H9 (cell line): ENCODE data around the gene SYT7. TPM values are rescaled to one million over a fixed set of nuclear protein-coding genes. Genes with fewer than 3 reads are reported as not detected.
A peak's percentile ranks its signal among the peaks of the same experiment; 100 is the strongest.

Source experiments
- DNase-seq: peaks from one replicate; pipeline ENCODE4 v3.0.0-alpha.2; 2017
- H2AFZ ChIP-seq: one replicate; pipeline ENCODE4 v1.6.1; 2013; ENCODE audit warnings: mild to moderate bottlenecking, low read length, control low read depth, moderate library complexity
- H2AK5ac ChIP-seq: 2 replicates; pipeline ENCODE4 v1.6.1; 2013; ENCODE audit warnings: low read length, control low read depth, mixed read lengths; ENCODE audit not compliant: insufficient read length
- H2BK120ac ChIP-seq: one replicate; pipeline ENCODE4 v1.6.1; 2013; ENCODE audit warnings: low read depth, mild to moderate bottlenecking, low read length, control low read depth, inconsistent platforms; ENCODE audit not compliant: poor library complexity, severe bottlenecking
- H2BK12ac ChIP-seq: 2 replicates; pipeline ENCODE4 v1.6.1; 2013; ENCODE audit warnings: low read length, control low read depth, mixed read lengths, low read depth; ENCODE audit not compliant: insufficient read length
- H2BK15ac ChIP-seq: 2 replicates; pipeline ENCODE4 v1.6.1; 2013; ENCODE audit warnings: low read depth, low read length, control low read depth
- H2BK20ac ChIP-seq: one replicate; pipeline ENCODE4 v1.6.1; 2013; ENCODE audit warnings: low read depth, mild to moderate bottlenecking, low read length, control low read depth, inconsistent platforms; ENCODE audit not compliant: poor library complexity, severe bottlenecking
- H2BK5ac ChIP-seq: 2 replicates; pipeline ENCODE4 v1.6.1; 2013; ENCODE audit warnings: low read length, control low read depth, mixed read lengths; ENCODE audit not compliant: insufficient read length
- H3K14ac ChIP-seq: 2 replicates; pipeline ENCODE4 v1.6.1; 2013; ENCODE audit warnings: low read length, control low read depth; ENCODE audit not compliant: insufficient read depth
- H3K18ac ChIP-seq: 2 replicates; pipeline ENCODE4 v1.6.1; 2013; ENCODE audit warnings: low read depth, mild to moderate bottlenecking, mixed read lengths, low read length, control low read depth; ENCODE audit not compliant: insufficient read length
- H3K23ac ChIP-seq: 2 replicates; pipeline ENCODE4 v1.6.1; 2013; ENCODE audit warnings: low read length, control low read depth, mixed read lengths, low read depth; ENCODE audit not compliant: insufficient read length
- H3K23me2 ChIP-seq: 2 replicates; pipeline ENCODE4 v1.6.1; 2013; ENCODE audit warnings: low read depth, mild to moderate bottlenecking, mixed read lengths, low read length, control low read depth; ENCODE audit not compliant: insufficient read length, poor library complexity, severe bottlenecking
- H3K27ac ChIP-seq: 2 replicates; pipeline ENCODE4 v1.5.1; 2013; ENCODE audit warnings: low read length, control low read depth, mixed read lengths, low read depth; ENCODE audit not compliant: insufficient read length
- H3K27me3 ChIP-seq: 2 replicates; pipeline ENCODE4 v1.6.1; 2013; ENCODE audit warnings: low read length, control low read depth, inconsistent platforms; ENCODE audit not compliant: insufficient read depth
- H3K4ac ChIP-seq: 2 replicates; pipeline ENCODE4 v1.6.1; 2013; ENCODE audit warnings: low read depth, mild to moderate bottlenecking, control low read depth, inconsistent platforms, low read length, moderate library complexity
- H3K4me1 ChIP-seq: 2 replicates; pipeline ENCODE4 v1.6.1; 2013; ENCODE audit warnings: low read length, control low read depth, inconsistent platforms; ENCODE audit not compliant: insufficient read depth
- H3K4me2 ChIP-seq: 2 replicates; pipeline ENCODE4 v1.6.1; 2013; ENCODE audit warnings: low read length, control low read depth, mixed read lengths; ENCODE audit not compliant: insufficient read length, insufficient read depth
- H3K56ac ChIP-seq: 2 replicates; pipeline ENCODE4 v1.6.1; 2013; ENCODE audit warnings: low read depth, mild to moderate bottlenecking, mixed read lengths, low read length, control low read depth; ENCODE audit not compliant: insufficient read length
- H3K79me1 ChIP-seq: 2 replicates; pipeline ENCODE4 v1.6.1; 2013; ENCODE audit warnings: low read depth, mild to moderate bottlenecking, moderate library complexity, low read length, control low read depth, inconsistent platforms; ENCODE audit not compliant: insufficient read depth, poor library complexity, severe bottlenecking
- H3K79me2 ChIP-seq: 2 replicates; pipeline ENCODE4 v1.6.1; 2013; ENCODE audit warnings: low read length, control low read depth, inconsistent platforms; ENCODE audit not compliant: insufficient read depth
- H3K9ac ChIP-seq: 2 replicates; pipeline ENCODE4 v1.6.1; 2013; ENCODE audit warnings: low read length, control low read depth, mixed read lengths; ENCODE audit not compliant: insufficient read length; ENCODE audit errors: extremely low read depth
- H3K9me3 ChIP-seq: one replicate; pipeline ENCODE4 v1.6.1; 2013; ENCODE audit warnings: low read depth, low read length, inconsistent platforms; ENCODE audit not compliant: control insufficient read depth
- H3T11ph ChIP-seq: one replicate; pipeline ENCODE4 v1.6.1; 2013; ENCODE audit warnings: mild to moderate bottlenecking, low read length, control low read depth, inconsistent platforms
- H4K20me1 ChIP-seq: one replicate; pipeline ENCODE4 v1.6.1; 2013; ENCODE audit not compliant: control insufficient read depth, insufficient read length, insufficient read depth
- H4K5ac ChIP-seq: 2 replicates; pipeline ENCODE4 v1.6.1; 2013; ENCODE audit warnings: low read depth, mild to moderate bottlenecking, mixed read lengths, low read length, control low read depth; ENCODE audit not compliant: insufficient read length
- H4K8ac ChIP-seq: replicated peaks from 2 replicates; pipeline ENCODE4 v1.6.1; 2013; ENCODE audit warnings: low read length, control low read depth, mixed read lengths, low read depth; ENCODE audit not compliant: insufficient read length
- H4K91ac ChIP-seq: 2 replicates; pipeline ENCODE4 v1.6.1; 2013; ENCODE audit warnings: low read depth, mild to moderate bottlenecking, moderate library complexity, mixed read lengths, low read length, control low read depth; ENCODE audit not compliant: insufficient read length
- H3K27ac Mint-ChIP-seq, 3 experiments: 2 replicates in 2 of 3; 3 replicates in 1 of 3; pipeline ENCODE4 v1.8.0; 2020 to 2021; ENCODE audit warnings: mixed read lengths in 3 of 3, mild to moderate bottlenecking in 1 of 3, moderate library complexity in 1 of 3
- H3K27me3 Mint-ChIP-seq: 2 replicates; pipeline ENCODE4 v1.8.0; 2021; ENCODE audit warnings: low read depth, mild to moderate bottlenecking, moderate library complexity, mixed read lengths
- H3K36me3 Mint-ChIP-seq, 3 experiments: 2 replicates in 2 of 3; 3 replicates in 1 of 3; pipeline ENCODE4 v1.8.0; 2020 to 2021; ENCODE audit warnings: low read depth in 3 of 3, mixed read lengths in 3 of 3; ENCODE audit not compliant: insufficient read depth in 1 of 3
- H3K4me1 Mint-ChIP-seq, 2 experiments: 2 replicates each; pipeline ENCODE4 v1.8.0; 2020; ENCODE audit warnings: mixed read lengths in 2 of 2
- H3K4me3 Mint-ChIP-seq, 2 experiments: 2 replicates in 1 of 2; 3 replicates in 1 of 2; pipeline ENCODE4 v1.8.0; 2020 to 2021; ENCODE audit warnings: mild to moderate bottlenecking in 2 of 2, mixed read lengths in 2 of 2, moderate library complexity in 1 of 2
- H3K9me3 Mint-ChIP-seq, 2 experiments: 2 replicates in 1 of 2; 3 replicates in 1 of 2; pipeline ENCODE4 v1.8.0; 2020; ENCODE audit warnings: mild to moderate bottlenecking in 2 of 2, mixed read lengths in 2 of 2, moderate library complexity in 1 of 2
- WGBS: extraction: QIAGEN DNeasy Blood & Tissue Kit; methylation state at CpG from one replicate; pipeline ENCODE4 v1.1.7; 2013; ENCODE audit warnings: missing lambda C conversion rate, low lambda C conversion rate, mixed read lengths; ENCODE audit not compliant: insufficient read length; ENCODE audit errors: extremely low coverage; 5-methylcytosine and 5-hydroxymethylcytosine counted together
- total RNA-seq: library from RNA; stranded (reverse); gene quantifications from 2 replicates; pipeline ENCODE4 v1.2.1, GENCODE V29; 2021
- TF ChIP-seq, protein P1 (sequence below): fragments of 200-600 bp; sonication (generic); conservative IDR thresholded peaks from 3 replicates; pipeline ENCODE4 v1.8.0; 2021; ENCODE audit warnings: antibody characterized with exemption, mild to moderate bottlenecking

SYT7 gene
- total RNA-seq, 1 experiment from 2014 or later: 8.8 TPM

DNA sequence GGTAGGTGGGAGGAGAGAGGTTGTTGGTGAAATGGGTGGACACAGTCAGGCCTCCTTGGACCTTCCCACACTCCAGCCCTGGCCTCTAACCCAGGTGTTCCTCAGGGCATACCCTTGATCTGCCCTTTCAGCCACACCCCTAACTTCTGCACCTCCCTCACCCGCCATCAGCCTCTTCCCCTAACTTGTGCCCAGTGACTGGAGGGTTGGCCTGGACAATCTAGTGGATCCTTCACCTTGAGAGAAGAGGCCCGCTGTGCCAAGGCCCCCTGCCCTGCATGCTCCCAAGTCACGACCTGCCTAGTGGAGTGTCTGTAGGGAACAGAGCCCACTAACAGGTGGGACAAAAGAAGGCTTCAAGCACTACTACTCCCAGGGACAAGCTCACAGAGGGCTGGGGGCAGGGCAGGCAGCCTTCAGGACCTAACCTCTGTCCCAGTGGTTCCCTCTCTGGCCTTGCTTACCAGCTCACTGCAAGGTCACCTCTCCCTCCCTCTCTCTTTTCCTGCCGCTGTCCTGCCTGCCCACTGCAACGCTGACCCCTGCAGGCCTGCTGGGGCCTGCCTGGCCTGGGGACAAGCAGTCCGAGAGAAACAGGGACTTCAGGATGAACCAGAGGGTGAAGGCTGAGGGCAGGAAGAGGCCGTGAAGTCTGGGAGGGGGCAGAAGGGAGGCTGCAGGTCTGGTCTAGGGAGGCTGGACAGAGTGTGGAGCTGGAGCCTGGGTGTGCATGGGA lies 3.3 kb downstream of the SYT7 start:
- 0 out of 2 replicates have a peak, but pooled peaks cover 2% of the 10 kb centered on the region for H3K4me1 ChIP-seq
- H3K9ac ChIP-seq: no peak overlapping the region
- H2BK20ac ChIP-seq: no peak overlapping the region
- peaks cover 7% of the 10 kb centered on the region; the same call in 1 of the 2 replicates for H3K27me3 ChIP-seq
- H4K91ac ChIP-seq: no peak overlapping the region
- H3K9me3 ChIP-seq: no peaks in the 10 kb centered on the region
- no peak overlapping the region for H3K56ac ChIP-seq
- no CpG with 5 or more reads among the region's 7 CpGs for WGBS
- Mint-ChIP-seq H3K36me3 (no peaks in the 10 kb centered on the region), H3K4me1 (peaks cover 46 to 66% of the 10 kb centered on the region in 2 experiments), H3K27ac (peak overlapping the region in 2 of 3 experiments; percentile 41 to 83; a peak in 4 of 7 replicates), H3K27me3 (peaks cover 38% of the 10 kb centered on the region), H3K9me3 (no peaks in the 10 kb centered on the region; a peak in 1 of 5 replicates), H3K4me3 (peak overlapping the region in 1 of 2 experiments; percentile 64; a peak in 2 of 5 replicates)
- no peak overlapping the region for H2AK5ac ChIP-seq
- H2BK15ac ChIP-seq: no peak overlapping the region
- H4K8ac ChIP-seq: no peak overlapping the region
- no peak overlapping the region for H3K18ac ChIP-seq
- H4K20me1 ChIP-seq: no peaks in the 10 kb centered on the region
- H3K79me1 ChIP-seq: no peaks in the 10 kb centered on the region
- TF ChIP-seq, protein P1, sequence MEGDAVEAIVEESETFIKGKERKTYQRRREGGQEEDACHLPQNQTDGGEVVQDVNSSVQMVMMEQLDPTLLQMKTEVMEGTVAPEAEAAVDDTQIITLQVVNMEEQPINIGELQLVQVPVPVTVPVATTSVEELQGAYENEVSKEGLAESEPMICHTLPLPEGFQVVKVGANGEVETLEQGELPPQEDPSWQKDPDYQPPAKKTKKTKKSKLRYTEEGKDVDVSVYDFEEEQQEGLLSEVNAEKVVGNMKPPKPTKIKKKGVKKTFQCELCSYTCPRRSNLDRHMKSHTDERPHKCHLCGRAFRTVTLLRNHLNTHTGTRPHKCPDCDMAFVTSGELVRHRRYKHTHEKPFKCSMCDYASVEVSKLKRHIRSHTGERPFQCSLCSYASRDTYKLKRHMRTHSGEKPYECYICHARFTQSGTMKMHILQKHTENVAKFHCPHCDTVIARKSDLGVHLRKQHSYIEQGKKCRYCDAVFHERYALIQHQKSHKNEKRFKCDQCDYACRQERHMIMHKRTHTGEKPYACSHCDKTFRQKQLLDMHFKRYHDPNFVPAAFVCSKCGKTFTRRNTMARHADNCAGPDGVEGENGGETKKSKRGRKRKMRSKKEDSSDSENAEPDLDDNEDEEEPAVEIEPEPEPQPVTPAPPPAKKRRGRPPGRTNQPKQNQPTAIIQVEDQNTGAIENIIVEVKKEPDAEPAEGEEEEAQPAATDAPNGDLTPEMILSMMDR: peak; percentile 48
- no peaks in the 10 kb centered on the region for H3K79me2 ChIP-seq
- no peak overlapping the region for H3T11ph ChIP-seq
- H2AFZ ChIP-seq: no peak overlapping the region
- no peak overlapping the region for H3K14ac ChIP-seq
- no peak overlapping the region for H2BK12ac ChIP-seq
- no peak overlapping the region for H4K5ac ChIP-seq
- DNase-seq: peak; percentile 83
- H3K23ac ChIP-seq: no peak overlapping the region
- no peak overlapping the region for H3K27ac ChIP-seq
- H2BK5ac ChIP-seq: no peak overlapping the region
- H3K4me2 ChIP-seq: no peak overlapping the region
- peaks cover 10% of the 10 kb centered on the region for H3K23me2 ChIP-seq
- no peak overlapping the region for H3K4ac ChIP-seq
- H2BK120ac ChIP-seq: no peak overlapping the region
